Mucosa of rectum (tissue), 2 donors: Measurements from ENCODE around the gene EYA3.

ENCODE experiments used
- H3K27ac ChIP-seq, 2 donors: one replicate each; pipeline ENCODE4 v1.7.0; 2013; ENCODE audit warnings: inconsistent platforms in 2 of 2, low read depth in 2 of 2, low read length in 2 of 2
- H3K27me3 ChIP-seq, 2 donors: one replicate each; pipeline ENCODE4 v1.7.0; 2013; ENCODE audit warnings: low read length in 2 of 2; ENCODE audit not compliant: control insufficient read depth in 2 of 2, insufficient read depth in 2 of 2
- H3K36me3 ChIP-seq, 2 donors: one replicate each; pipeline ENCODE4 v1.7.0; 2013; ENCODE audit warnings: low read length in 2 of 2; ENCODE audit not compliant: control insufficient read depth in 2 of 2, insufficient read depth in 2 of 2
- H3K4me1 ChIP-seq, 2 donors: one replicate each; pipeline ENCODE4 v1.7.0; 2013; ENCODE audit warnings: low read length in 2 of 2, mild to moderate bottlenecking in 1 of 2; ENCODE audit not compliant: control insufficient read depth in 2 of 2, insufficient read depth in 2 of 2
- H3K4me3 ChIP-seq, 2 donors: one replicate each; pipeline ENCODE4 v1.7.0; 2013; ENCODE audit warnings: low read length in 2 of 2
- H3K9ac ChIP-seq, 2 donors: one replicate each; pipeline ENCODE4 v1.7.0; 2013; ENCODE audit warnings: low read length in 2 of 2, low read depth in 1 of 2, mild to moderate bottlenecking in 1 of 2
- H3K9me3 ChIP-seq, 2 donors: one replicate each; pipeline ENCODE4 v1.7.0; 2013; ENCODE audit warnings: low read length in 2 of 2; ENCODE audit not compliant: control insufficient read depth in 2 of 2
- donor health status: healthy.
- donor health status: Normal muscosa, but diverticular disease.

The EYA3 gene

GRCh38 chr1:27961646-27962221 is 126.7 kb downstream of the EYA3 start:
- H3K9me3 ChIP-seq: no peaks in the 10 kb centered on the region
- peak overlapping the region in 1 of 2 donors; percentile 97 for H3K27ac ChIP-seq
- H3K4me3 ChIP-seq: no peak overlapping the region
- H3K36me3 ChIP-seq: peaks cover 22 to 37% of the 10 kb centered on the region in 2 donors
- no peaks in the 10 kb centered on the region for H3K27me3 ChIP-seq
- H3K4me1 ChIP-seq: peaks cover 13 to 14% of the 10 kb centered on the region in 2 donors
- H3K9ac ChIP-seq: no peak overlapping the region

- Histone ChIP-seq H3K9ac (peak overlapping the region; percentile 96 to 98), H3K4me3 (peak overlapping the region; percentile 82 to 89), H3K27me3 (no peaks in the 10 kb centered on the region), H3K9me3 (no peaks in the 10 kb centered on the region), H3K27ac (peak overlapping the region; percentile 97), H3K4me1 (peaks cover 13 to 14% of the 10 kb centered on the region in 2 donors), H3K36me3 (peaks cover 15 to 30% of the 10 kb centered on the region in 2 donors)
Observed at GRCh38 chr1:27960762-27961645, 127.4 kb downstream of the EYA3 start.

- Histone ChIP-seq H3K27me3 (no peaks in the 10 kb centered on the region), H3K27ac (peak within 1 kb of the TSS; percentile 97), H3K4me1 (peaks cover 13 to 14% of the 10 kb centered on the region in 2 donors), H3K9ac (peak within 1 kb of the TSS; percentile 96 to 98), H3K9me3 (no peaks in the 10 kb centered on the region), H3K36me3 (peaks cover 15 to 20% of the 10 kb centered on the region in 2 donors), H3K4me3 (peak within 1 kb of the TSS; percentile 82 to 89)
Observed at GRCh38 chr1:27959792-27960603, 128.4 kb downstream of the EYA3 start, which contains the start of gene XKR8. XKR8 (plus strand) TSS chr1:27959973; CDS start chr1:27960070, 97 bp downstream.

GRCh38 chr1:27958513-27958912 is 129.9 kb downstream of the EYA3 start:
- peaks cover 3 to 6% of the 10 kb centered on the region in 2 donors for H3K36me3 ChIP-seq
- H3K27ac ChIP-seq: peak overlapping the region in 1 of 2 donors; percentile 97
- H3K9ac ChIP-seq: no peak overlapping the region
- peaks cover 13 to 14% of the 10 kb centered on the region in 2 donors for H3K4me1 ChIP-seq
- no peak overlapping the region for H3K4me3 ChIP-seq
- no peaks in the 10 kb centered on the region for H3K27me3 ChIP-seq
- H3K9me3 ChIP-seq: no peaks in the 10 kb centered on the region

- Histone ChIP-seq H3K4me1 (peaks cover 15 to 19% of the 10 kb centered on the region in 2 donors), H3K9ac (no peak overlapping the region), H3K4me3 (no peak overlapping the region), H3K27ac (no peak overlapping the region), H3K27me3 (no peaks in the 10 kb centered on the region), H3K36me3 (peaks cover 0 to 4% of the 10 kb centered on the region in 2 donors), H3K9me3 (no peaks in the 10 kb centered on the region)
Observed at GRCh38 chr1:27957655-27958054, 130.8 kb downstream of the EYA3 start.

GRCh38 chr1:27956761-27957160 is 131.6 kb downstream of the EYA3 start:
- Histone ChIP-seq H3K27me3 (no peaks in the 10 kb centered on the region), H3K9ac (no peak overlapping the region), H3K4me1 (peaks cover 22 to 26% of the 10 kb centered on the region in 2 donors), H3K27ac (no peak overlapping the region), H3K9me3 (no peaks in the 10 kb centered on the region), H3K4me3 (no peak overlapping the region), H3K36me3 (peaks cover 0 to 4% of the 10 kb centered on the region in 2 donors)

- H3K9ac ChIP-seq: no peak overlapping the region
- no peaks in the 10 kb centered on the region for H3K9me3 ChIP-seq
- H3K4me3 ChIP-seq: no peak overlapping the region
- H3K36me3 ChIP-seq: peaks cover 0 to 4% of the 10 kb centered on the region in 2 donors
- H3K27me3 ChIP-seq: no peaks in the 10 kb centered on the region
- no peak overlapping the region for H3K27ac ChIP-seq
- H3K4me1 ChIP-seq: peaks cover 12 to 18% of the 10 kb centered on the region in 2 donors
Observed at GRCh38 chr1:27955076-27955475, 133.3 kb downstream of the EYA3 start.

- peaks cover 12 to 18% of the 10 kb centered on the region in 2 donors for H3K4me1 ChIP-seq
- no peak overlapping the region for H3K9ac ChIP-seq
- H3K9me3 ChIP-seq: no peaks in the 10 kb centered on the region
- no peak overlapping the region for H3K4me3 ChIP-seq
- no peaks in the 10 kb centered on the region for H3K27me3 ChIP-seq
- H3K36me3 ChIP-seq: peaks cover 0 to 4% of the 10 kb centered on the region in 2 donors
- no peak overlapping the region for H3K27ac ChIP-seq
Observed at GRCh38 chr1:27954186-27954585, 134.2 kb downstream of the EYA3 start.

- H3K27me3 ChIP-seq: no peaks in the 10 kb centered on the region
- H3K36me3 ChIP-seq: peaks cover 2 to 3% of the 10 kb centered on the region in 2 donors
- peaks cover 12 to 18% of the 10 kb centered on the region in 2 donors for H3K4me1 ChIP-seq
- peak overlapping the region; percentile 62 to 89 for H3K27ac ChIP-seq
- H3K4me3 ChIP-seq: no peak overlapping the region
- peak overlapping the region in 1 of 2 donors; percentile 9 for H3K9ac ChIP-seq
- H3K9me3 ChIP-seq: no peaks in the 10 kb centered on the region
Observed at GRCh38 chr1:27952147-27952546, 136.3 kb downstream of the EYA3 start.
